CD14-positive monocyte (primary cell): ENCODE data around the gene EXD3. TPM values are rescaled to one million over a fixed set of nuclear protein-coding genes. Genes with fewer than 3 reads are reported as not detected.
A peak's percentile ranks its signal among the peaks of the same experiment; 100 is the strongest.

ENCODE experiments used
- DNase-seq, 3 donors: peaks; one replicate each; pipeline ENCODE4 v3.0.0-alpha.2; 2011 to 2022
- H2AFZ ChIP-seq: 2 replicates; pipeline ENCODE4 v1.6.0; 2012; ENCODE audit warnings: mild to moderate bottlenecking, low read depth, low read length, inconsistent platforms; ENCODE audit not compliant: insufficient read depth, poor library complexity, severe bottlenecking
- H3K27ac ChIP-seq, 2 donors: 1 replicate in 1 of 2; 2 replicates in 1 of 2; pipeline ENCODE4 v1.5.1; 2012 to 2013; ENCODE audit warnings: low read length in 2 of 2, control low read depth in 1 of 2, inconsistent platforms in 1 of 2, low read depth in 1 of 2, mild to moderate bottlenecking in 1 of 2
- H3K27me3 ChIP-seq, 2 donors: one replicate each; pipeline versions ENCODE4 v1.6.0 to v1.6.1; 2011 to 2013; ENCODE audit warnings: low read length in 2 of 2; ENCODE audit not compliant: control insufficient read depth in 2 of 2, insufficient read depth in 2 of 2
- H3K36me3 ChIP-seq, 2 donors: replicated peaks in 1 of 2; 1 replicate in 1 of 2; 2 replicates in 1 of 2; pipeline versions ENCODE4 v1.5.1 to v1.6.1; 2012 to 2013; ENCODE audit warnings: low read length in 2 of 2, control low read depth in 1 of 2, inconsistent platforms in 1 of 2, mild to moderate bottlenecking in 1 of 2; ENCODE audit not compliant: insufficient read depth in 2 of 2, control insufficient read depth in 1 of 2
- H3K4me1 ChIP-seq, 2 donors: 1 replicate in 1 of 2; 2 replicates in 1 of 2; pipeline versions ENCODE4 v1.5.1 to v1.6.1; 2012 to 2013; ENCODE audit warnings: low read length in 2 of 2, control low read depth in 1 of 2, inconsistent platforms in 1 of 2, mild to moderate bottlenecking in 1 of 2, moderate library complexity in 1 of 2; ENCODE audit not compliant: insufficient read depth in 2 of 2, control insufficient read depth in 1 of 2
- H3K4me2 ChIP-seq: replicated peaks from 2 replicates; pipeline ENCODE3; 2012; ENCODE audit warnings: low read length, moderate library complexity, mild to moderate bottlenecking; ENCODE audit not compliant: poor library complexity, severe bottlenecking; ENCODE audit errors: extremely low read depth
- H3K4me3 ChIP-seq, 3 experiments: fragments of 200-600 bp in 1 of 3; sonication (generic) in 1 of 3; replicated peaks in 1 of 3; 1 replicate in 2 of 3; 2 replicates in 1 of 3; pipeline ENCODE4 v1.5.1; 2011 to 2013; ENCODE audit warnings: low read length in 3 of 3, mild to moderate bottlenecking in 3 of 3, control low read depth in 2 of 3, low read depth in 2 of 3, inconsistent platforms in 1 of 3, moderate library complexity in 1 of 3
- H3K79me2 ChIP-seq: 2 replicates; pipeline ENCODE4 v1.6.0; 2012; ENCODE audit warnings: mild to moderate bottlenecking, control low read depth, inconsistent platforms, low read length, moderate library complexity; ENCODE audit not compliant: insufficient read depth
- H3K9ac ChIP-seq: 2 replicates; pipeline ENCODE4 v1.6.0; 2017; ENCODE audit warnings: low read length, mild to moderate bottlenecking; ENCODE audit not compliant: insufficient read depth, poor library complexity, severe bottlenecking
- H3K9me3 ChIP-seq, 2 donors: replicated peaks in 1 of 2; 1 replicate in 1 of 2; 2 replicates in 1 of 2; pipeline versions ENCODE4 v1.5.1 to v1.6.1; 2012 to 2013; ENCODE audit warnings: low read length in 2 of 2, control low read depth in 1 of 2; ENCODE audit not compliant: control insufficient read depth in 1 of 2, insufficient read depth in 1 of 2
- H4K20me1 ChIP-seq: 2 replicates; pipeline ENCODE4 v1.6.0; 2012; ENCODE audit warnings: mild to moderate bottlenecking, low read length, control low read depth, moderate library complexity; ENCODE audit not compliant: insufficient read depth
- H3K27ac Mint-ChIP-seq, 7 donors: one replicate each; pipeline ENCODE4 v1.8.0; 2020; ENCODE audit warnings: mild to moderate bottlenecking in 7 of 7, mixed read lengths in 7 of 7, moderate library complexity in 6 of 7, inconsistent platforms in 2 of 7
- H3K27me3 Mint-ChIP-seq, 3 donors: one replicate each; pipeline ENCODE4 v1.8.0; 2021 to 2022; ENCODE audit warnings: low read depth in 3 of 3, mild to moderate bottlenecking in 3 of 3, mixed read lengths in 3 of 3, moderate library complexity in 3 of 3, inconsistent platforms in 1 of 3
- H3K36me3 Mint-ChIP-seq, 2 donors: one replicate each; pipeline ENCODE4 v1.8.0; 2020; ENCODE audit warnings: mixed read lengths in 2 of 2, inconsistent platforms in 1 of 2, mild to moderate bottlenecking in 1 of 2
- H3K4me1 Mint-ChIP-seq: one replicate; pipeline ENCODE4 v1.8.0; 2020; ENCODE audit warnings: mild to moderate bottlenecking, mixed read lengths
- H3K4me3 Mint-ChIP-seq, 2 donors: one replicate each; pipeline ENCODE4 v1.8.0; 2020; ENCODE audit warnings: mild to moderate bottlenecking in 2 of 2, mixed read lengths in 2 of 2, moderate library complexity in 1 of 2
- H3K9me3 Mint-ChIP-seq, 7 donors: one replicate each; pipeline ENCODE4 v1.8.0; 2020 to 2022; ENCODE audit warnings: mixed read lengths in 7 of 7, mild to moderate bottlenecking in 6 of 7, moderate library complexity in 6 of 7, inconsistent platforms in 2 of 7
- WGBS: methylation state at CpG from one replicate; pipeline ENCODE4 v1.1.5; 2013; ENCODE audit warnings: missing lambda C conversion rate; ENCODE audit not compliant: insufficient coverage; 5-methylcytosine and 5-hydroxymethylcytosine counted together
- intact Hi-C, 2 donors: fragments of 100-400 bp; cut with micrococcal nuclease; formaldehyde crosslinking; loops; one replicate each; pipeline versions ENCODE4 v1.15.0 to v1.15.1; 2023
- polyA plus RNA-seq, 3 donors: library from polyadenylated mRNA; depleted of rRNA in 1 of 3; unstranded in 2 of 3; stranded (reverse) in 1 of 3; fragments of 300-500 nt in 2 of 3; fragments of >200 nt in 1 of 3; fragmentation: Illumina TruSeq in 2 of 3; gene quantifications; 1 replicate in 2 of 3; 2 replicates in 1 of 3; pipeline ENCODE4 v1.2.3, GENCODE V29; 2012 to 2021
- TF ChIP-seq, protein P1 (sequence below): fragments of 200-600 bp; IDR thresholded peaks from one replicate; pipeline ENCODE4 v1.8.0; 2022; ENCODE audit warnings: antibody characterized with exemption, mild to moderate bottlenecking

Gene EXD3
- polyA plus RNA-seq, 3 donors: 2.0 to 10.8 (median 3.0) TPM

DNA sequence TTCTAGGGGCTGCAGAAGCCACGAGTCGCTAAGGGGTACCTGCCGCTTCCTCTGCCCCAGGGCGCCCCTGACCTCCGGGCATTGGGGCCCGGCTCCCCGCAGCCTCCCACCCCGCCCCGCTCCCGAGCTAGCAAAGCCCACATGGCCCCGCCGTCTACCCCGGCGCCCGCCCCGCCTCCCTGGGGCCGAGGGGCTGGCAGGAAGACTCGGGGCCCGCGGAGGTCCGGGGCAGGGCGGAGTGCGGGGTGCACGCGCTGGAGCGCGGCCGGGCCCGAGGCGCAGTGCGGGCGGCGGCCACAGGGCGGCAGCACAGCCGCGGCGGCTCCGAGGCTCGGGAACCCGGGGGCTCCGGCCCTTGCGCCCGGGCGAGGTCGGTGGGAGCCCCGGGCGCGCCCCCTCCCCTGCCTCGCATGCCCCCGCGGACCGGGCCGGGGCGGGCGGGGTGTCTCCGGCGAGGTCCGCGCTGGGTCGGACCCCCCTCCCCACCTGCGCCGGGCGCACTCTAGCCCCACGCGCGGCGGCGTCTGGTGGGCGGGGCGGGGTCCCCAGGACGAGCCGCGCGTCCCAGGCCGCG, 127.6 kb downstream of the EXD3 start:
- Histone ChIP-seq H3K79me2 (no peaks in the 10 kb centered on the region), H3K27me3 (peaks cover 35 to 67% of the 10 kb centered on the region in 2 donors), H3K4me3 (peak overlapping the region in 1 of 3 experiments; percentile 54), H4K20me1 (no peaks in the 10 kb centered on the region), H3K27ac (no peak overlapping the region), H2AFZ (peak overlapping the region; percentile 56), H3K4me2 (peak overlapping the region; percentile 69), H3K4me1 (peaks cover 6 to 9% of the 10 kb centered on the region in 2 donors), H3K9me3 (peaks cover 13 to 19% of the 10 kb centered on the region in 2 donors), H3K36me3 (no peaks in the 10 kb centered on the region), H3K9ac (no peak overlapping the region)
- Mint-ChIP-seq H3K4me3 (peak overlapping the region; percentile 34 to 74), H3K27me3 (peaks cover 68 to 70% (median 69%) of the 10 kb centered on the region in 3 donors), H3K4me1 (peaks cover 13% of the 10 kb centered on the region), H3K27ac (peak overlapping the region in 1 of 7 donors; percentile 25), H3K36me3 (peaks cover 3 to 12% of the 10 kb centered on the region in 2 donors), H3K9me3 (peaks cover 5 to 25% (median 16%) of the 10 kb centered on the region in 7 donors)
- intact Hi-C loops: loop anchor here (2.0 to 10.0 kb wide), 3 partner anchors 111 to 229 kb away; partner anchors contain the start of gene ENTPD8 (in 1 of the 2)
- WGBS: under 1% methylated on average over 71 of the region's 76 CpGs
- peak in 2 of 3 donors; percentile 29 to 41 for DNase-seq
- TF ChIP-seq, protein P1, sequence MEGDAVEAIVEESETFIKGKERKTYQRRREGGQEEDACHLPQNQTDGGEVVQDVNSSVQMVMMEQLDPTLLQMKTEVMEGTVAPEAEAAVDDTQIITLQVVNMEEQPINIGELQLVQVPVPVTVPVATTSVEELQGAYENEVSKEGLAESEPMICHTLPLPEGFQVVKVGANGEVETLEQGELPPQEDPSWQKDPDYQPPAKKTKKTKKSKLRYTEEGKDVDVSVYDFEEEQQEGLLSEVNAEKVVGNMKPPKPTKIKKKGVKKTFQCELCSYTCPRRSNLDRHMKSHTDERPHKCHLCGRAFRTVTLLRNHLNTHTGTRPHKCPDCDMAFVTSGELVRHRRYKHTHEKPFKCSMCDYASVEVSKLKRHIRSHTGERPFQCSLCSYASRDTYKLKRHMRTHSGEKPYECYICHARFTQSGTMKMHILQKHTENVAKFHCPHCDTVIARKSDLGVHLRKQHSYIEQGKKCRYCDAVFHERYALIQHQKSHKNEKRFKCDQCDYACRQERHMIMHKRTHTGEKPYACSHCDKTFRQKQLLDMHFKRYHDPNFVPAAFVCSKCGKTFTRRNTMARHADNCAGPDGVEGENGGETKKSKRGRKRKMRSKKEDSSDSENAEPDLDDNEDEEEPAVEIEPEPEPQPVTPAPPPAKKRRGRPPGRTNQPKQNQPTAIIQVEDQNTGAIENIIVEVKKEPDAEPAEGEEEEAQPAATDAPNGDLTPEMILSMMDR: peak; percentile 74

DNA sequence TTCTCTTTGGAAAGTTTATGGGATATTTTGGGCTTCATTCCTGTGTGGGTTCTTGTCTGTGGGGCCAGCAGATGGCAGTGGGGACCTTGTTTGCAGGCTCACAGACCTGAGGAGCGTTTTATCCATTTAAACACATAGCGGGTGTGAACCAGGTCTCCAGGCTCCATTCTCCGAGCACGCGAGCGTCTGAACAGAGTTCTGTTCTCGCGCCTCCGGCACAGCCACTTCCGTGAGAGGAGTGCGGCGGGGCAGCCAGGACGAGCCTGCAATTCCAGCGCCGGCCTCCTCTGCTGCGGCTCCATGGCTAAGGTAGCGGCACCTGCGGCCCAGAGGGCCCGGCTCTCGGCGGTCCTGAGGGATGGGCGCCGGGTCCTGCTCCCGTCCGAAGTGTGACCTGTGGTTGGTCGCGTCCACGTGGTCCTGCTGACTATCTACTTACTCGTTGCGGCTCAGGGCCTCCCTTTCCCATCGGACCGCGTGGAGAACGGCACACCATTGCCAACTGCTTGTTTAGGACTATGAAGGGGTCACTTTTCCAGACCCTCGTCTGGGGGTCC, 128.2 kb downstream of the EXD3 start:
- no peak for DNase-seq
- Histone ChIP-seq H3K27me3 (peaks cover 30 to 61% of the 10 kb centered on the region in 2 donors), H3K79me2 (no peaks in the 10 kb centered on the region), H3K36me3 (no peaks in the 10 kb centered on the region), H3K9me3 (peaks cover 13 to 16% of the 10 kb centered on the region in 2 donors), H3K4me2 (peak overlapping the region; percentile 69), H3K9ac (no peak overlapping the region), H3K4me1 (peaks cover 6 to 8% of the 10 kb centered on the region in 2 donors), H2AFZ (peak overlapping the region; percentile 56), H4K20me1 (no peaks in the 10 kb centered on the region), H3K27ac (no peak overlapping the region), H3K4me3 (peak overlapping the region in 1 of 3 experiments; percentile 54)
- Mint-ChIP-seq H3K36me3 (peaks cover under 1 to 9% of the 10 kb centered on the region in 2 donors), H3K4me3 (peak overlapping the region; percentile 34 to 87), H3K27me3 (peaks cover 63 to 66% (median 65%) of the 10 kb centered on the region in 3 donors), H3K9me3 (peaks cover 5 to 22% (median 15%) of the 10 kb centered on the region in 7 donors), H3K27ac (peak overlapping the region in 1 of 7 donors; percentile 25), H3K4me1 (peaks cover 10% of the 10 kb centered on the region)
- intact Hi-C loops: loop anchor here (2.0 to 10.0 kb wide), 3 partner anchors 112 to 230 kb away; partner anchors contain the start of gene ENTPD8 (in 1 of the 2)
- WGBS: 14% methylated on average over 35 of the region's 35 CpGs
- TF ChIP-seq, protein P1: no peak
